GM12872 (cell line): ENCODE measurements around the gene KBTBD7.

ENCODE experiments used
- CTCF ChIP-seq: IDR thresholded peaks from 3 replicates; pipeline ENCODE4 v1.5.1; 2011; ENCODE audit warnings: low read depth, mild to moderate bottlenecking, low read length, moderate library complexity; ENCODE audit not compliant: insufficient read depth

KBTBD7 gene, protein sequence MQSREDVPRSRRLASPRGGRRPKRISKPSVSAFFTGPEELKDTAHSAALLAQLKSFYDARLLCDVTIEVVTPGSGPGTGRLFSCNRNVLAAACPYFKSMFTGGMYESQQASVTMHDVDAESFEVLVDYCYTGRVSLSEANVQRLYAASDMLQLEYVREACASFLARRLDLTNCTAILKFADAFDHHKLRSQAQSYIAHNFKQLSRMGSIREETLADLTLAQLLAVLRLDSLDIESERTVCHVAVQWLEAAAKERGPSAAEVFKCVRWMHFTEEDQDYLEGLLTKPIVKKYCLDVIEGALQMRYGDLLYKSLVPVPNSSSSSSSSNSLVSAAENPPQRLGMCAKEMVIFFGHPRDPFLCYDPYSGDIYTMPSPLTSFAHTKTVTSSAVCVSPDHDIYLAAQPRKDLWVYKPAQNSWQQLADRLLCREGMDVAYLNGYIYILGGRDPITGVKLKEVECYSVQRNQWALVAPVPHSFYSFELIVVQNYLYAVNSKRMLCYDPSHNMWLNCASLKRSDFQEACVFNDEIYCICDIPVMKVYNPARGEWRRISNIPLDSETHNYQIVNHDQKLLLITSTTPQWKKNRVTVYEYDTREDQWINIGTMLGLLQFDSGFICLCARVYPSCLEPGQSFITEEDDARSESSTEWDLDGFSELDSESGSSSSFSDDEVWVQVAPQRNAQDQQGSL

DNA sequence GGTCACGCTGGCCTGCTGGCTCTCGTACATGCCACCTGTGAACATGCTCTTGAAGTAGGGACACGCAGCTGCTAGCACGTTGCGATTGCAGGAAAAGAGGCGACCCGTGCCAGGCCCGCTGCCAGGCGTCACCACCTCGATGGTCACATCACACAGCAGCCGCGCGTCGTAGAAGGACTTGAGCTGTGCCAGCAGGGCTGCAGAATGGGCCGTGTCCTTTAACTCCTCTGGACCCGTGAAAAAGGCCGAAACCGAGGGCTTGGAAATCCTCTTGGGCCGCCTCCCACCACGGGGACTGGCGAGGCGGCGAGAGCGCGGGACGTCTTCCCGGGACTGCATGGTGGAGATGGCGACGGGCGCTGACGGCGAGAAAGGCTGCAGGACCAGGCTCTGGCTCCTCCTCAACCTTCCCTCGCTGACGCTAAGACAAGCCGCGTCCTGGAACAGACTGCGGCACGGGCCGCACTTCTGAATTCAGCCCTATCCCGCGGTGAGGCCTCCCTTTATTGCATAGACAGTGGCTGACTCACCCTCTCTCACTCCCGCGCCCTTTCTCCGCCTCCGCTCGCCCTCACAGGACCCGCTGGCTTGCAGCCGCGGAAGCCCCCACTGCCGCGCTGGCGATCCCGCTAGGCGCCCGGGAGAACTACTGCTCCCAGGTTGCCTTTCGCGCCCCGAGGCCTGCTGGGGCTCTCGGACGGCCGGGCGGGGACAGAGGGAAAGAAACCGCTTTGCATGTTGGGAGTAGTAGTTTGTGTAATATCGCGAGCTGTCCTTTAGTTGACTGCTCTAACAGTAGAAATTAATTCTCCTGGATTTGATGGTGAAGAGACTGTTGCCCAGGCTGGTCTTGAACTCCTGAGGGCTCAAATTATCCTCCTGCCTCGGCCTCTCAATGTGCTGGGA lies at the start of gene KBTBD7:
KBTBD7 (minus strand) TSS at position 651 of the 906 bp plus-strand sequence; CDS start at position 339, 312 bp downstream.
- no peak for TF ChIP-seq CTCF

GRCh38 chr13:41241626-41242025 lies 47.3 kb upstream of the KBTBD7 start:
- TF ChIP-seq CTCF = no peak

DNA sequence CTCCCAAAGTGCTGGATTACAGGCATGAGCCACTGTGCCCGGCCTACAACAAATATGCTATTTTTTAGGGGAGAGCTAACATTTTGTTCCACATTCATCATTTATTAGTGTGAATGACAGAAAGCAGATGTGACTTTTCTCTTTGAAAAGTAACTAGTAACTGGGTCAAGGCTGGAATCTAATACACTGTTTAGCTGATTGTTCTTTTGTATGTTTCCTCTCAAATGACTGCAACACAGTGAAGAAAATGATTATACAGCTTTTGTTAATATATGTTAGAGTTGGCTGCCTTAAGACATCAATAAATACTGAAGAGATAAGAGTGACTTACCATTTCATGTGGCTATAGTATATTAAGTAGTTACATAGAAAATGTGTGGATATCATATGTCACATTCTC lies 42.0 kb upstream of the KBTBD7 start:
- TF ChIP-seq CTCF = no peak

DNA sequence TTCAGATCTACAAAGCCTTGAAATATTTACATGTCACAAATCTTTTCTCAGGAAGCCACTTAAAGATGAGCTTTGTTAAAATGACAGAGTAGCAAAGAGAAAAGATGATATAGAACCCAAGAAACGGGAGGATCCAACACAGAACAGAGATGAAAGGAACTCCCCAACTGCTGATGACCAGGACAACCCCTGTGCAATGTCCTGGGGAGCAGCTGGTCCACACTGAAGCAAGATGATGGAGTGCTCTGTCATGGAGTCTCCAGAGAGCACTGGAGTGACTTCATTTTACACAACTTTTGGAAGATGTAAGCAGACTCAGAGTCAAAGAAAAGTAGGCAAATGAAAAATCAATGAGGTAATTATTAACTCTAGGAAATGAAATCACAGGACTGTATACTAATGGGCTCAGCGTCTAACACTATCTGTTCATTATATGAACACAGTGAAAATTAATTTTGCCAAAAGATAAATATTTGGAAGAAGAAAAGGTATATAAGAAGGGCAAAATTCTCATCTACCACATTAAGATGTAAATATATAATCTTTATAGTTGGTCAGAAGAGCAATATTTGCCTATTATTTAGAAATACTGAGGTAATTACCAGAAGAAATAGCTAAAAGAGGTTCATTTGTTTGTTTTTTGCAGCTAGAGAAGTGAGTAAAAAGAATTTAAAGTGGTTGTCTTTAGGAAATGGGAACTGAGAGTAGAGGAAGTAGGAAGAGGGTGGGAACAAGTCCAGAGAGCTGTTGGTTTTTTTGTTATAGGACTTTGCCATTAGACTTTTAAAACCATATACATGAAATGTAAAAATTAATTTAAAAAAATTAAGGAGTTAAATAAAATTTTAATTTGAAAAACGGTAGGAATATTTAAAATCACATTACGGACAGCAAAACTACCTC lies 38.5 kb upstream of the KBTBD7 start:
- no peak for TF ChIP-seq CTCF

- TF ChIP-seq CTCF = no peak
These were observed 37.4 kb upstream of the KBTBD7 start for GRCh38 chr13:41231786-41232185.

DNA sequence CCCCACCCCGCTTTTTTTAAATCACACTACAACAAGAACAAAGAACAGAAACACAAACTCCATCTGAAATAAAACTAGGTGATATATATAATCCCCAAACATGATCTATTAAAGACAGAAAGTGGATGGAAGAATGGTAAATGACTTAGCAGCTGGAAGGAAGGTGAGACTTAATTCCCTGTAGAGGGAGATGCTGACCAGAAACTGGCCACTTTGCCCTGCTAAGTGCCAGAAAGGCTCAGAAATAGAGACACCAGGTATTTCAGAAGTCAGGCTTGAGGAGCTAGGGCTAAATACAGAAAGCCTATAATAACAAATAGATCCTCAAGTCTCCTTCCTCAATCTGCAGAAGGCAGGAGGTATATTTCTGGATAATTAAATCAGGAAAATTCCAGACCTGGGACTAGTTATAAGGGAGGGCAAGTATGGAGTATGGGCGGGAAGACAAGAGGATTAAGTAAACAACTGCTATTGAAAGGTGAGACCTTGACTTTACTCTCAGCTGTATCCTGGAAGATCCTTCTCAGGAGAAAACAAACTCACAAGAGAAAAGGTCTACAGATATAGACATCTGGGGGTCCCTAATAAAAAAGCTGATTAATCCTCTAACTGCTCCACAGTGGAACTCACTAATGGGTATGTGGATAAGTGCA lies 36.8 kb upstream of the KBTBD7 start:
- TF ChIP-seq CTCF = no peak
